Measurements from ENCODE around the gene YY1. TPM values are rescaled to one million over a fixed set of nuclear protein-coding genes. Genes with fewer than 3 reads are reported as not detected.

The YY1 gene
- total RNA-seq, 2 donors from 2014 or later, result 31.3 to 36.3 TPM

GRCh38 chr14:100219126-100219785 lies 19.7 kb upstream of the YY1 start:
- Histone ChIP-seq H3K9me3 (no peaks in the 10 kb centered on the region), H3K36me3 (no peaks in the 10 kb centered on the region), H3K4me1 (peaks cover 0 to 33% of the 10 kb centered on the region in 2 donors), H3K27me3 (no peaks in the 10 kb centered on the region), H3K4me3 (no peak overlapping the region), H3K27ac (no peak overlapping the region)
- TF ChIP-seq, protein P1, sequence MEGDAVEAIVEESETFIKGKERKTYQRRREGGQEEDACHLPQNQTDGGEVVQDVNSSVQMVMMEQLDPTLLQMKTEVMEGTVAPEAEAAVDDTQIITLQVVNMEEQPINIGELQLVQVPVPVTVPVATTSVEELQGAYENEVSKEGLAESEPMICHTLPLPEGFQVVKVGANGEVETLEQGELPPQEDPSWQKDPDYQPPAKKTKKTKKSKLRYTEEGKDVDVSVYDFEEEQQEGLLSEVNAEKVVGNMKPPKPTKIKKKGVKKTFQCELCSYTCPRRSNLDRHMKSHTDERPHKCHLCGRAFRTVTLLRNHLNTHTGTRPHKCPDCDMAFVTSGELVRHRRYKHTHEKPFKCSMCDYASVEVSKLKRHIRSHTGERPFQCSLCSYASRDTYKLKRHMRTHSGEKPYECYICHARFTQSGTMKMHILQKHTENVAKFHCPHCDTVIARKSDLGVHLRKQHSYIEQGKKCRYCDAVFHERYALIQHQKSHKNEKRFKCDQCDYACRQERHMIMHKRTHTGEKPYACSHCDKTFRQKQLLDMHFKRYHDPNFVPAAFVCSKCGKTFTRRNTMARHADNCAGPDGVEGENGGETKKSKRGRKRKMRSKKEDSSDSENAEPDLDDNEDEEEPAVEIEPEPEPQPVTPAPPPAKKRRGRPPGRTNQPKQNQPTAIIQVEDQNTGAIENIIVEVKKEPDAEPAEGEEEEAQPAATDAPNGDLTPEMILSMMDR (IDR thresholded peaks at IDR 0.05), result no peak
- no peak for DNase-seq (ENCODE audit: low spot score)

DNA sequence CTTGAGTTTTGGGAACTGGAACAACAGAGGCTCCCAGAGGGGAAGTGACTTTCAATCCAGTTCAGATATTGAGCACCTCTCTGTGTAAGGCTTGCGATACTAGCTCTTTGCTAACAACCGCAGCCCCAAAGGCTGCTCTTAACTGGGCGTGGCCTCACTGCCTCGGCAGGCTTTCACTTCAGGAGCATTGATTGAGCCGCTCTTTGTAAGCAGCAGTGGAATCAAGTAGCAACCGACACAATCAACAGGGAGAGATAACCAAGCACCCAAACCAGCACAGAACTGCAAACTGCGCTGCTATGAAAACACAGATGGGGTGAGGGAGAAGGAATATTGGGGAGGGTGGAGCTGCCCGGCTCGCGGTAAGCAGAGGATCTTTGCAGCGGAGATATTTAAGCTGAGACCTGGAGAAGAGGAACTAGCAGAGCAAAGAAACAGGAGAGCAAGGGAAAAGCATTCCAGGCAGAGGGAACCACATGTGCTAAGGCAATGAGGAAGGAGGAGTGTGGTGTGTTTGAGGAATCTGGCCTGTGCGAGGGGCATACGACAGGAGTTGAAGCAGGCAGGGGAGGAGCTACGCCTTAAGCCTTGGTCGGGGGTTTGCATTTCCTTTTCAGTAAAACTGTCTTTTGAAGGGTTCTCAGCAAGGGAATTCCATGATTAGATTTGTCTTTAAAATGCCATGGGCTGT lies 17.3 kb upstream of the YY1 start:
- peaks cover 0 to 34% of the 10 kb centered on the region in 2 donors for H3K4me1 ChIP-seq
- DNase-seq (ENCODE audit: low spot score), result peak; percentile 69
- H3K27ac ChIP-seq, result peak overlapping the region; percentile 38 to 53
- TF ChIP-seq, protein P1 (IDR thresholded peaks at IDR 0.05), result no peak
- H3K4me3 ChIP-seq, result peak overlapping the region; percentile 23 to 50
- no peaks in the 10 kb centered on the region for H3K27me3 ChIP-seq
- H3K9me3 ChIP-seq, result no peaks in the 10 kb centered on the region
- no peaks in the 10 kb centered on the region for H3K36me3 ChIP-seq

GRCh38 chr14:100222224-100223093 lies 16.5 kb upstream of the YY1 start:
- no peaks in the 10 kb centered on the region for H3K9me3 ChIP-seq
- H3K27me3 ChIP-seq, result no peaks in the 10 kb centered on the region
- H3K27ac ChIP-seq, result peak overlapping the region; percentile 38 to 53
- DNase-seq (ENCODE audit: low spot score), result no peak
- H3K36me3 ChIP-seq, result no peaks in the 10 kb centered on the region
- H3K4me1 ChIP-seq, result peaks cover 0 to 34% of the 10 kb centered on the region in 2 donors
- H3K4me3 ChIP-seq, result peak overlapping the region; percentile 23 to 50
- TF ChIP-seq, protein P1 (IDR thresholded peaks at IDR 0.05), result no peak

DNA sequence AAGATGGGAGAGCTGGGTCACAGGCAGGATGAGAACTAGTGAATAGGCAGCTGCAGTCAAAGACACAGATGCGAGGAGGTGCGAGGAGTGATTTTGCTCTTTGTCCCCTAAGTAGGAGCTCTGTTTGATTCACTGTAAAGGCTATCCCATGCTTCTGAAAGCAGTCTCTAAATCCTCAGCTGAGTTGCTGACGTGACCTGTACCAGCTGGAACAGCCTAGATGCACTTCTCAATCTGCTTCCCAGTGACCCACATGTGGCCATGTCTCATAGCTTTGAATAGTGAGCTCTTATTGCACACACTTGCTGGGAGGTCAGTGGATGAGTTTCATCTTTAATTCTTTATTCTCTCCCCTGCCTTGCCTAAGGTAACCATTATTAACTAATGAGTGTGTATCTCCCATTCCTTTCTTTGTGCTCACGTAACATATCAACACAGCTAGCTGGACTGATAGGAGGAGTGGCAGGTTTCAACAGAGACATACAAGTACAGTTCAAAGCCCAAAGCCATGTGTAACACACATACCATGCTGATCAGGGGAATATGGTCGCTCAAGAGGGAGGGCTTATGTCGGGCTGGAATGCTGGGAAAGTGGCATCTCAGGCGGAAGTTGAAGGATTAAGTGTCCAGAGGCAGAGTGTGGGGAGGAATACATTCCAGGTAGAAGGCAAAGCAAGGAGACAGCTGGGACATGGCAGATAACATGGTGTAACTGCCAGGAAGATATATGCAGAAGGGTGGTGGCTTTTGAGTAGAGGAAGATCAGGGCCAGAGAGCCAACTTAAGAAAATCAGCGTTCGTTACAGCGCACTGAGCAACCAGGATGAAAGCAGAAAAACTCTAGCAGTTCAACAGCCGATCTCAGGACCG lies 15.4 kb upstream of the YY1 start:
- H3K36me3 ChIP-seq, result no peaks in the 10 kb centered on the region
- H3K4me1 ChIP-seq, result peaks cover 0 to 34% of the 10 kb centered on the region in 2 donors
- TF ChIP-seq, protein P1 (IDR thresholded peaks at IDR 0.05), result no peak
- DNase-seq (ENCODE audit: low spot score), result no peak
- no peak overlapping the region for H3K27ac ChIP-seq
- H3K9me3 ChIP-seq, result no peaks in the 10 kb centered on the region
- no peaks in the 10 kb centered on the region for H3K27me3 ChIP-seq
- H3K4me3 ChIP-seq, result no peak overlapping the region

DNA sequence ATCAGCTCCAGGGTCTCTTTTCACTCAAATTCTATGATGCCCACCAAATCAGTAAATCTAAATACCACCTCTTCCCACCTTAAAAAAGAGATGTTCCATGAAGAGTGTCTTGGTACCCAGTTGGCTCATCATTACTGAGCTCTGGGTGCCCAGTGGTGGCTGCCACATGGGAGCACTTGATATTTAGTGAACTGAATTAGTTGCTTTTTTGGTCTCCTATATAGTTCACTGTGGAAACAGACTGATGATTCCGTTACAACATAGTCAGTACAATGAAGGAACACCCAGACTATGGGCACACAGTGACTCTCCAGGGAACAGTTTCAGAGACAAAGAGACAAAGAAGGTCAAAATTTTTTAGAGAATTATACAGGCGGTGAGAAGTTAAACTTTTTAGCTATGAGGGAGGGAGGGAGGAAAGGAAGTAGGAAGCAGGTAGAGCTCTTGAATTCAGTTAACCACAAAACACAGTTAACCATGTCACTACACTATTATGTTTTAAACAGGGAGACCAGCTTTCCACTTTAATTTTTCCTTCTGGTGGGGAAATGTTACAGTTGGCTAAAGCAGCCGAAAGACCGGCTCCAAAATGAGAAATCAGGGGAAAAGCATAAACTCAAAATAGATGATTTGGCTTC lies 14.6 kb upstream of the YY1 start:
- Histone ChIP-seq H3K9me3 (no peaks in the 10 kb centered on the region), H3K27me3 (no peaks in the 10 kb centered on the region), H3K27ac (no peak overlapping the region), H3K4me1 (peaks cover 0 to 34% of the 10 kb centered on the region in 2 donors), H3K36me3 (no peaks in the 10 kb centered on the region), H3K4me3 (no peak overlapping the region)
- TF ChIP-seq, protein P1 (IDR thresholded peaks at IDR 0.05), result no peak
- DNase-seq (ENCODE audit: low spot score), result no peak

Measured in right atrium auricular region (tissue), 2 donors.